Natural killer cell treated with Interleukin-12 subunit alpha and Interleukin-12 subunit beta and Interleukin-15 and Interleukin-18, amount 100 ng/mL, for 72 hours (primary cell): ENCODE measurements around the gene TXNDC5. TPM values are rescaled to one million over a fixed set of nuclear protein-coding genes. Genes with fewer than 3 reads are reported as not detected.

Source experiments
- ATAC-seq, 2 donors: fragments of 150-1000 bp; cut with Tn5 transposase in 1 of 2; sonication (Bioruptor Pico), chemical (Tn5 transposase) in 1 of 2; 2 replicates each; pipeline ENCODE4 v1.10.0; 2021
- DNase-seq: peaks from one replicate; pipeline ENCODE4 v3.0.0; 2022; ENCODE audit warnings: low spot score
- H3K27ac Mint-ChIP-seq, 2 donors: 1 replicate in 1 of 2; 2 replicates in 1 of 2; pipeline ENCODE4 v1.8.0; 2022; ENCODE audit warnings: mixed read lengths in 2 of 2, mild to moderate bottlenecking in 1 of 2, moderate library complexity in 1 of 2
- H3K27me3 Mint-ChIP-seq, 2 donors: 1 replicate in 1 of 2; 2 replicates in 1 of 2; pipeline ENCODE4 v1.8.0; 2022; ENCODE audit warnings: mixed read lengths in 2 of 2
- H3K36me3 Mint-ChIP-seq: one replicate; pipeline ENCODE4 v1.8.0; 2022; ENCODE audit warnings: mixed read lengths
- H3K4me1 Mint-ChIP-seq, 2 donors: 1 replicate in 1 of 2; 2 replicates in 1 of 2; pipeline ENCODE4 v1.8.0; 2022; ENCODE audit warnings: low read depth in 2 of 2, mixed read lengths in 2 of 2, mild to moderate bottlenecking in 1 of 2
- H3K4me3 Mint-ChIP-seq: one replicate; pipeline ENCODE4 v1.8.0; 2022; ENCODE audit warnings: mixed read lengths
- H3K9me3 Mint-ChIP-seq: 2 replicates; pipeline ENCODE4 v1.8.0; 2022; ENCODE audit warnings: mixed read lengths
- total RNA-seq, 2 donors: library from RNA; stranded (reverse); gene quantifications; one replicate each; pipeline ENCODE4 v1.2.3, GENCODE V29; 2022

The TXNDC5 gene
- total RNA-seq, 2 donors from 2014 or later, result 54.9 to 110 TPM

- no peak for DNase-seq
- Mint-ChIP-seq H3K27me3 (peaks cover 0 to 9% of the 10 kb centered on the region in 2 donors), H3K9me3 (no peaks in the 10 kb centered on the region), H3K4me3 (no peak overlapping the region), H3K4me1 (no peaks in the 10 kb centered on the region), H3K36me3 (no peaks in the 10 kb centered on the region), H3K27ac (no peak overlapping the region)
- no peak for ATAC-seq
Observed at GRCh38 chr6:7846966-7847818, 63.4 kb downstream of the TXNDC5 start.

- no peak overlapping the region for H3K27ac Mint-ChIP-seq
- DNase-seq (no peak), ATAC-seq (no peak)
- H3K27me3 Mint-ChIP-seq, result peaks cover 7% of the 10 kb centered on the region in 2 donors
- H3K36me3 Mint-ChIP-seq, result no peaks in the 10 kb centered on the region
- H3K9me3 Mint-ChIP-seq, result no peaks in the 10 kb centered on the region
- no peak overlapping the region for H3K4me3 Mint-ChIP-seq
- no peaks in the 10 kb centered on the region for H3K4me1 Mint-ChIP-seq
Observed at GRCh38 chr6:7841781-7842468, 68.7 kb downstream of the TXNDC5 start.

DNA sequence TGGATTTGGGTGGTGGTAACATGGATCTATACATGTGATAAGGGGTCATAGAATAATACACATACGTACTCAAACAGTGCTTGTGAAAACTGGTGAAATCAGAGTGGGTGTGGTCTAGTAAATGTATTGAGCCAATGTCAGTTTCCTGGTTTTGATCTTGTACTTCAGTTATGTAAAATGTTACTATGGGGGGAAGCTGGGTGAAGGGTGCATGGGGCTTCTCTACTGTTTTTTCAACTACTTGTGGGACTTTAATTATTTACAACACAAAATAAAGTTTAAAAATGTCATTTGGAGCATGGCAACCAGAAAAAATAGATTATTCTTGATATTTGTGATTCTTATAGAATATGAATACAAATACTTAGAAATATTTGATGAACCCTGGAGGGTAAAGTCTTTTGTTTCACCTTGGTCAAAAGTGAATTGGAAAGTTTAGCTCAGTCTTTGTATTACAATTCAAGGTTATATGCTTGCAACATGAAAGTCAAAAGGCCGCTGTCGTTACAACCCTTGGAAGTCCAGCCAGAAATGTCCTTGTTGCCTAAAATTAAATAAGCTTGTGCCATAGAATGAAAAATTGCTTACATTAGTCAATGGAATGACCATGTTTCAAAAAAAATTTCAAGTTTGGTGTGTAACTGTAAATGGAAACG, 74.1 kb downstream of the TXNDC5 start:
- H3K4me1 Mint-ChIP-seq, result no peaks in the 10 kb centered on the region
- no peak overlapping the region for H3K4me3 Mint-ChIP-seq
- H3K27me3 Mint-ChIP-seq, result peaks cover 13 to 21% of the 10 kb centered on the region in 2 donors
- H3K9me3 Mint-ChIP-seq, result no peaks in the 10 kb centered on the region
- H3K27ac Mint-ChIP-seq, result no peak overlapping the region
- no peaks in the 10 kb centered on the region for H3K36me3 Mint-ChIP-seq
- DNase-seq (no peak), ATAC-seq (no peak)

DNA sequence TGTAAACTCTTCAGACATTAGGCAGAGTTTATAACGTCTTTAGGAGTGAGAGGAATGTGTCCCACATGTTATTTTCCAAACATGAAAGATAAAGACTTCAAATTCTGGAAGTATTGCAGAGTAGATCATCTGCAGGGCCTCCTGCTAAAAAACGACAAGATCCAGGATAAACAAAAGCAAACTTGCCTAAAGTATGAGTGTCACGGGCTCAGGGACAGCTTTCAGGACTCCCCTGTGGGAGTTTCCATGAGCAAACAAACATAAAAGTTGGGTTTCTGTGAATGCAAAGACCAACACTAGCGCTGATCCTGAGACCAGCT, 76.9 kb downstream of the TXNDC5 start:
- ATAC-seq, result no peak
- Mint-ChIP-seq H3K27ac (no peak overlapping the region), H3K36me3 (no peaks in the 10 kb centered on the region), H3K4me3 (no peak overlapping the region), H3K9me3 (no peaks in the 10 kb centered on the region), H3K4me1 (no peaks in the 10 kb centered on the region), H3K27me3 (peaks cover 18 to 30% of the 10 kb centered on the region in 2 donors)
- no peak for DNase-seq

DNA sequence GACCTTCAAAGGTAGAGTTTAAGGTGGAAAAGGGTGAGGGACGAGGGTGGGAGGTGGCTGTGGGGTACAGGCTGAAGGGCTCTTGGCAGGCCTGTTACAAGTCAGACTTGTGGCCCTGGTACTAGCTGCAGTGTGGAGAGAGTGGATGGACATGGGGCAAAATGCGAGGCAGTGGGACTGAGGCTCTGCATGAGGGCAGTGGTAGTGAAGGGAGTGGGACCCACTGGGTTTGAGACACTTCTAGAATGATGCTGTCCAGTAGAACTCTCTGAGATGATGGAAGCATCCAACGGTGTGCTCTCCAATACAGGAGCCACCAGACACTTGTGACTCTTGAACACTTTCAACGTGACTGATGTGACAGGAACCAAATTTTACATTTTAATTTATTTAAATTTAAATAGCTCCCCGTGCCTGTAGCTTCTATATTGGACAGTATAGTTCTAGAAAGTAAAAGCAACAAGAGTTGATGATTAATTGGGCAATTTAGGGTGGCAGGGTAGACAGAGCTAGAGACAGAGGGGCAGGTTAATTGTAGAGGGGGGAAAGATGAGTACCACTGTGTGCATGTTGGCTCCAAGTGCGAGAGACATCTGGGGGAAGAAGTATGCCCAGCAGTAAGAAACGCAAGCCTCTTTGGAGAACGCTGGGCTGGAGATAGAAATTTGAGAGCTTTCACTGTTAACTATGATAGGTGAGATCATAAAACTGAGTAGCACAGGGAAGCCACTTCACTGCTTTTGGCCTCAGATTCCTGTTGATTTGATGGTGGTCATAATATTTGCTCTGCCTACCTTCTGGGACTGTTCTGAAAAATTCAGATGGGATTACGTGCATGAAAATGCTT, 77.5 kb downstream of the TXNDC5 start:
- no peak for ATAC-seq
- Mint-ChIP-seq H3K9me3 (no peaks in the 10 kb centered on the region), H3K27me3 (peaks cover 18 to 30% of the 10 kb centered on the region in 2 donors), H3K36me3 (no peaks in the 10 kb centered on the region), H3K27ac (no peak overlapping the region), H3K4me1 (no peaks in the 10 kb centered on the region), H3K4me3 (no peak overlapping the region)
- DNase-seq, result no peak

Other genes with a start within 250 kb of the TXNDC5 start
- not detected for gene BMP6, start 184.7 kb downstream of the TXNDC5 start, total RNA-seq
- 10 to 100 TPM; 12.2 to 15.8 TPM for gene BLOC1S5, start 153.6 kb upstream of the TXNDC5 start, total RNA-seq
- gene EEF1E1, start 191.8 kb upstream of the TXNDC5 start, total RNA-seq, result 10 to 100 TPM; 35.9 to 38.2 TPM